Heart left ventricle (tissue), 16 donors: ENCODE results near the gene TBRG4. TPM values are rescaled to one million over a fixed set of nuclear protein-coding genes. Genes with fewer than 3 reads are reported as not detected.

Experiments used
- ATAC-seq, 4 donors: fragments of 200-7000 bp; cut with Tn5 transposase; one replicate each; pipeline ENCODE4 v1.9.1; 2020 to 2022; ENCODE audit warnings: moderate library complexity in 4 of 4, mild to moderate bottlenecking in 3 of 4, moderate number of reproducible peaks in 1 of 4
- DNase-seq, 5 donors: peaks; one replicate each; pipeline ENCODE4 v3.0.0-alpha.2; 2020
- H3K27ac ChIP-seq, 12 donors: fragments of 200-600 bp; sonication (generic) in 4 of 12; one replicate each; pipeline versions ENCODE4 v1.5.0 to v1.8.0; 2016 to 2022; ENCODE audit warnings: mild to moderate bottlenecking in 2 of 12
- H3K27me3 ChIP-seq, 9 donors: fragments of 200-600 bp; sonication (generic) in 2 of 9; one replicate each; pipeline versions ENCODE4 v1.5.1 to v1.8.0; 2016 to 2022; ENCODE audit warnings: mild to moderate bottlenecking in 3 of 9
- H3K36me3 ChIP-seq, 9 donors: fragments of 200-600 bp; sonication (generic) in 2 of 9; one replicate each; pipeline versions ENCODE4 v1.5.0 to v1.8.0; 2018 to 2022; ENCODE audit warnings: mild to moderate bottlenecking in 2 of 9
- H3K4me1 ChIP-seq, 12 donors: fragments of 200-600 bp; sonication (generic) in 4 of 12; one replicate each; pipeline versions ENCODE4 v1.5.0 to v1.8.0; 2016 to 2022; ENCODE audit warnings: mild to moderate bottlenecking in 3 of 12
- H3K4me3 ChIP-seq, 12 donors: fragments of 200-600 bp; sonication (generic) in 4 of 12; one replicate each; pipeline versions ENCODE4 v1.5.0 to v1.8.0; 2017 to 2022; ENCODE audit warnings: mild to moderate bottlenecking in 9 of 12, moderate library complexity in 4 of 12
- H3K9me3 ChIP-seq, 12 donors: fragments of 200-600 bp; sonication (generic) in 4 of 12; one replicate each; pipeline versions ENCODE4 v1.5.0 to v1.8.0; 2016 to 2022; ENCODE audit warnings: mild to moderate bottlenecking in 1 of 12
- CTCF ChIP-seq, 12 donors: fragments of 200-600 bp; sonication (generic) in 4 of 12; IDR thresholded peaks; one replicate each; pipeline versions ENCODE4 v1.5.0 to v1.8.0; 2018 to 2022; ENCODE audit warnings: antibody characterized with exemption in 12 of 12, mild to moderate bottlenecking in 5 of 12
- POLR2A ChIP-seq, 2 donors: fragments of 450-650 bp; IDR thresholded peaks; one replicate each; pipeline ENCODE4 v1.6.1; 2017; ENCODE audit warnings: antibody characterized with exemption in 2 of 2, mild to moderate bottlenecking in 2 of 2, moderate library complexity in 2 of 2
- WGBS, 4 donors: extraction: QIAGEN DNeasy Blood & Tissue Kit in 2 of 4; methylation state at CpG; one replicate each; pipeline versions ENCODE4 v1.1.5 to v1.1.7; 2013 to 2018; 5-methylcytosine and 5-hydroxymethylcytosine counted together
- intact Hi-C, 10 donors: fragments of 100-400 bp; cut with DNase I; formaldehyde crosslinking; loops; one replicate each; pipeline versions ENCODE4 v1.11.1 to v1.14.2; 2022
- polyA plus RNA-seq, 2 donors: library from polyadenylated mRNA; stranded (reverse); fragments of 200-250 nt; gene quantifications; one replicate each; pipeline ENCODE4 v1.2.3, GENCODE V29; 2013
- total RNA-seq, 9 donors: library from RNA; depleted of rRNA in 2 of 9; stranded (reverse); fragments of >200 nt in 2 of 9; fragmentation: NEBNext Ultra II Directional in 3 of 9; extraction: Animal tissue kit (Norgen Biotek cat#: 25700) in 3 of 9; gene quantifications; one replicate each; pipeline versions ENCODE4 v1.1.0 to v1.2.4, GENCODE V29; 2016 to 2023
- donor health status: ischemic (EF 13 %, LVEDD 7.1; RV severe dilation, severe dysfunction).
- donor health status: healthy with polysubstance abuse.
- donor health status: DM: no; HTN: yes; CAD: no.
- donor health status: DM: no; HTN: no; CAD: no.
- donor health status: ischemic (EF 25% LVEDD 6.9; RV normal size, moderate dysfunction).
- donor health status: ischemic (EF 25% LVEDD 5.7; RV mildly dilated, moderate dysfunction).
- donor health status: healthy.
- donor health status: DM: yes; HTN: yes; CAD: no.
- donor health status: ischemic (EF 35%, LVEDD 5.7; RV mildly dilated, moderate dysfunction).
- donor health status: nonischemic (EF 11% LVEDD 7.7; RV severe dilation, severe dysfunction).
- donor health status: DM: yes; HTN: yes; CAD: no.
- donor health status: PGD.
- donor health status: ischemic (EF 29% LVEDD 5.4; RV normal size, mild dysfunction).
- donor health status: nonischemic (EF 23%, LVEDD 6.1; RV moderate dilation, normal function).

TBRG4 gene
- total and polyA plus RNA-seq, 11 donors: 58.0 to 125 (median 61.5) TPM

GRCh38 chr7:45122975-45123860 lies 11.7 kb upstream of the TBRG4 start:
- 73 to 79% (median 74%) methylated on average over 15 to 16 of the region's 16 CpGs for WGBS, 4 donors
- no peaks in the 10 kb centered on the region for H3K36me3 ChIP-seq
- no peak for DNase-seq
- H3K4me3 ChIP-seq: no peak overlapping the region
- intact Hi-C loops: no loop called here
- H3K4me1 ChIP-seq: no peaks in the 10 kb centered on the region
- peak in 1 of 4 donors; percentile 9 for ATAC-seq
- TF ChIP-seq POLR2A (IDR thresholded peaks at IDR 0.05): no peak
- TF ChIP-seq CTCF (IDR thresholded peaks at IDR 0.05): no peak
- H3K27ac ChIP-seq: no peak overlapping the region
- no peaks in the 10 kb centered on the region for H3K27me3 ChIP-seq
- no peaks in the 10 kb centered on the region for H3K9me3 ChIP-seq

- DNase-seq: no peak
- H3K4me1 ChIP-seq: no peaks in the 10 kb centered on the region
- no peaks in the 10 kb centered on the region for H3K36me3 ChIP-seq
- TF ChIP-seq CTCF (IDR thresholded peaks at IDR 0.05): no peak
- no peak for TF ChIP-seq POLR2A (IDR thresholded peaks at IDR 0.05)
- WGBS, 4 donors: 90 to 98% (median 96%) methylated on average over 3 of the region's 3 CpGs
- H3K27ac ChIP-seq: no peak overlapping the region
- no peaks in the 10 kb centered on the region for H3K9me3 ChIP-seq
- intact Hi-C loops: loop anchor here in 4 of 10 donors (5.0 to 10.0 kb wide), 5 partner anchors 152 to 545 kb away; partner anchors contain the start of genes DDX56 (in 1 of the 4), PURB (in 1 of the 4) and TMED4 (in 1 of the 4)
- ATAC-seq: no peak
- no peak overlapping the region for H3K4me3 ChIP-seq
- no peaks in the 10 kb centered on the region for H3K27me3 ChIP-seq
These were observed 8.1 kb upstream of the TBRG4 start for GRCh38 chr7:45119550-45119949.

GRCh38 chr7:45118889-45119331 lies 7.4 kb upstream of the TBRG4 start:
- WGBS, 4 donors: 80 to 95% (median 95%) methylated on average over 1 to 3 of the region's 3 CpGs; no CpG with 5 or more reads in 1 of the 4 donors
- intact Hi-C loops: loop anchor here in 4 of 10 donors (5.0 to 10.0 kb wide), 5 partner anchors 152 to 544 kb away; partner anchors contain the start of genes DDX56 (in 1 of the 4), PURB (in 1 of the 4) and TMED4 (in 1 of the 4)
- Histone ChIP-seq H3K27me3 (no peaks in the 10 kb centered on the region), H3K9me3 (no peaks in the 10 kb centered on the region), H3K4me1 (no peaks in the 10 kb centered on the region), H3K36me3 (no peaks in the 10 kb centered on the region), H3K27ac (no peak overlapping the region), H3K4me3 (no peak overlapping the region)
- peak in 1 of 4 donors; percentile 11 for ATAC-seq
- TF ChIP-seq POLR2A (IDR thresholded peaks at IDR 0.05) (no peak), CTCF (IDR thresholded peaks at IDR 0.05) (no peak)
- no peak for DNase-seq

- no peak overlapping the region for H3K4me3 ChIP-seq
- DNase-seq (no peak), ATAC-seq (no peak)
- no peaks in the 10 kb centered on the region for H3K9me3 ChIP-seq
- no peak for TF ChIP-seq POLR2A (IDR thresholded peaks at IDR 0.05)
- no peak for TF ChIP-seq CTCF (IDR thresholded peaks at IDR 0.05)
- intact Hi-C loops: loop anchor here in 4 of 10 donors (5.0 to 10.0 kb wide), 5 partner anchors 151 to 543 kb away; partner anchors contain the start of genes DDX56 (in 1 of the 4), PURB (in 1 of the 4) and TMED4 (in 1 of the 4)
- no peak overlapping the region for H3K27ac ChIP-seq
- H3K4me1 ChIP-seq: no peaks in the 10 kb centered on the region
- H3K36me3 ChIP-seq: no peaks in the 10 kb centered on the region
- WGBS, 4 donors: 75 to 91% (median 84%) methylated on average over 4 of the region's 4 CpGs
- no peaks in the 10 kb centered on the region for H3K27me3 ChIP-seq
These were observed 6.8 kb upstream of the TBRG4 start for GRCh38 chr7:45118292-45118691.
